ENCODE data around the gene TPRKB.
"Not testable (repeated sequence)": the region's sequence is repeated elsewhere in the genome, so short reads cannot be mapped to it uniquely, and the experiment has no call there.

DNA sequence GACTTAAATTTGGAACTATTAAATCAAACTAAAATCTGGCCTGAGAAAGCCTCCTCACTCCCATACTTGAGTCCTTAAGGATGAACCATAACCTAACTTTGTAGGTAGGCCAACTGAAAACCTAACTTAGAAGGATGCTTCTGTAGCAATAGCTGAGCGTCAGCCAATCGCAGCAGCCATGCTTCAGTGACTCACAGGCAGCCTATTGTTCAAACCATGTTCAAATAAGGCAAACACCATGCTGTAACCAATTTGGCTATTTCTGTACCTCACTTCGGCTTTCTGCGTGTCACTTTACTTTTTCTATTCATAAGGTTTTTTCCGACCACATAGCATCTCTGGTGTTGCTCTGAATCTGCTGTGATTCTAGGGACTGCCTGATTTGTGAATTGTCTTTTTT is 48.7 kb downstream of the TPRKB start:
- TF ChIP-seq, protein P1, sequence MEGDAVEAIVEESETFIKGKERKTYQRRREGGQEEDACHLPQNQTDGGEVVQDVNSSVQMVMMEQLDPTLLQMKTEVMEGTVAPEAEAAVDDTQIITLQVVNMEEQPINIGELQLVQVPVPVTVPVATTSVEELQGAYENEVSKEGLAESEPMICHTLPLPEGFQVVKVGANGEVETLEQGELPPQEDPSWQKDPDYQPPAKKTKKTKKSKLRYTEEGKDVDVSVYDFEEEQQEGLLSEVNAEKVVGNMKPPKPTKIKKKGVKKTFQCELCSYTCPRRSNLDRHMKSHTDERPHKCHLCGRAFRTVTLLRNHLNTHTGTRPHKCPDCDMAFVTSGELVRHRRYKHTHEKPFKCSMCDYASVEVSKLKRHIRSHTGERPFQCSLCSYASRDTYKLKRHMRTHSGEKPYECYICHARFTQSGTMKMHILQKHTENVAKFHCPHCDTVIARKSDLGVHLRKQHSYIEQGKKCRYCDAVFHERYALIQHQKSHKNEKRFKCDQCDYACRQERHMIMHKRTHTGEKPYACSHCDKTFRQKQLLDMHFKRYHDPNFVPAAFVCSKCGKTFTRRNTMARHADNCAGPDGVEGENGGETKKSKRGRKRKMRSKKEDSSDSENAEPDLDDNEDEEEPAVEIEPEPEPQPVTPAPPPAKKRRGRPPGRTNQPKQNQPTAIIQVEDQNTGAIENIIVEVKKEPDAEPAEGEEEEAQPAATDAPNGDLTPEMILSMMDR (IDR thresholded peaks at IDR 0.05) = not testable (repeated sequence)
- TF ChIP-seq POLR2A (IDR thresholded peaks at IDR 0.05) = not testable (repeated sequence)

Measured in testis (tissue), 2 donors.